ENCODE results near the gene SBK1.
"Not testable (repeated sequence)": the region's sequence is repeated elsewhere in the genome, so short reads cannot be mapped to it uniquely, and the experiment has no call there.

Gene SBK1

GRCh38 chr16:28291651-28292626 lies at the start of gene SBK1:
Gene SBK1, plus strand, starts transcription at chr16:28292525. Its CDS starts 24,867 bp downstream, at chr16:28317392.
- peak; percentile 66 to 68 for DNase-seq (ENCODE audit: low read depth in 2 of 2)

- not testable (repeated sequence) for DNase-seq (ENCODE audit: low read depth in 2 of 2)
These were observed 42.8 kb upstream of the SBK1 start for GRCh38 chr16:28249483-28249882.

GRCh38 chr16:28250999-28251398 lies 41.3 kb upstream of the SBK1 start:
- DNase-seq (ENCODE audit: low read depth in 2 of 2), result no peak

GRCh38 chr16:28254158-28254557 lies 38.2 kb upstream of the SBK1 start:
- no peak for DNase-seq (ENCODE audit: low read depth in 2 of 2)

- no peak for DNase-seq (ENCODE audit: low read depth in 2 of 2)
These were observed 36.5 kb upstream of the SBK1 start for GRCh38 chr16:28255838-28256237.

- DNase-seq (ENCODE audit: low read depth in 2 of 2), result no peak
These were observed 35.1 kb upstream of the SBK1 start for GRCh38 chr16:28257256-28257655.

- DNase-seq (ENCODE audit: low read depth in 2 of 2), result no peak
These were observed 33.8 kb upstream of the SBK1 start for GRCh38 chr16:28258567-28258966.

GRCh38 chr16:28259091-28259780 lies 33.1 kb upstream of the SBK1 start:
- no peak for DNase-seq (ENCODE audit: low read depth in 2 of 2)

GRCh38 chr16:28259781-28260150 lies 32.6 kb upstream of the SBK1 start:
- DNase-seq (ENCODE audit: low read depth in 2 of 2), result no peak

GRCh38 chr16:28260193-28260592 lies 32.1 kb upstream of the SBK1 start:
- no peak for DNase-seq (ENCODE audit: low read depth in 2 of 2)

- no peak for DNase-seq (ENCODE audit: low read depth in 2 of 2)
These were observed 30.4 kb upstream of the SBK1 start for GRCh38 chr16:28261942-28262341.

GRCh38 chr16:28263305-28263704 lies 29.0 kb upstream of the SBK1 start:
- no peak for DNase-seq (ENCODE audit: low read depth in 2 of 2)

GRCh38 chr16:28264656-28265055 lies 27.7 kb upstream of the SBK1 start:
- DNase-seq (ENCODE audit: low read depth in 2 of 2), result no peak

- DNase-seq (ENCODE audit: low read depth in 2 of 2), result no peak
These were observed 26.5 kb upstream of the SBK1 start for GRCh38 chr16:28265822-28266221.

- DNase-seq (ENCODE audit: low read depth in 2 of 2), result no peak
These were observed 25.0 kb upstream of the SBK1 start for GRCh38 chr16:28267356-28267755.

GRCh38 chr16:28273511-28273910 lies 18.8 kb upstream of the SBK1 start:
- no peak for DNase-seq (ENCODE audit: low read depth in 2 of 2)

- DNase-seq (ENCODE audit: low read depth in 2 of 2), result no peak
These were observed 17.6 kb upstream of the SBK1 start for GRCh38 chr16:28274676-28275075.

- DNase-seq (ENCODE audit: low read depth in 2 of 2), result no peak
These were observed 16.0 kb upstream of the SBK1 start for GRCh38 chr16:28276301-28276700.

GRCh38 chr16:28277537-28278388 lies 14.6 kb upstream of the SBK1 start:
- DNase-seq (ENCODE audit: low read depth in 2 of 2), result peak; percentile 76 to 87

GRCh38 chr16:28279006-28279405 lies 13.3 kb upstream of the SBK1 start:
- DNase-seq (ENCODE audit: low read depth in 2 of 2), result no peak

- DNase-seq (ENCODE audit: low read depth in 2 of 2), result no peak
These were observed 11.2 kb upstream of the SBK1 start for GRCh38 chr16:28280881-28281836.

Data from activated CD4-positive, alpha-beta T cell treated with anti-CD3 and anti-CD28 coated beads for 24 hours (primary cell).